Measurements from ENCODE around the gene SSUH2.

Gene SSUH2

DNA sequence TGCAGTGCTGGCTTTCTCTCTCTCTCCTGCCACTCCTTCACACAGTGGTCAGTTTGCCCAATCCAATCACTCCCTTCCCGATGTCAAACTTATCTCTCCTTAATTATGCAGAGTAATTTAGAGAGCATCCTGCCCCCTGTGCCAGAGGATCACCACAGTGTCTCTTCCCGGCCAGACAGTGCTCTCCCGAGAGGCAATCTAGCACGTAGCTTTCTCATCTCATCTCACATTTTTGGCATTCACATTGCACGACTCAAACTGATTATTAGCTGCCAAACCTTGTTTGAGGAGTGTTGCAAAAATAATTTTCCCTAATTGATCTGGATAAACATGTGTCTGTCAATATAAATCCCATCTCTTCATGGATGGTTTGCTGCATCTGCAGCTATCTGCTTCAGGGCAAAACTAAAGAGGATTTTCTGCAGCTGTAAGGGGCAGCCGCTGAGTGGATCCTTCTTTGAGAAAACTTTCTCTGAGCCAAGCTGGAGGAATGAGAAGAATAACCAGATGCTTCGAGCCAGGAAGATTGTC is 37.8 kb downstream of the SSUH2 start:
- TF ChIP-seq, protein P1, sequence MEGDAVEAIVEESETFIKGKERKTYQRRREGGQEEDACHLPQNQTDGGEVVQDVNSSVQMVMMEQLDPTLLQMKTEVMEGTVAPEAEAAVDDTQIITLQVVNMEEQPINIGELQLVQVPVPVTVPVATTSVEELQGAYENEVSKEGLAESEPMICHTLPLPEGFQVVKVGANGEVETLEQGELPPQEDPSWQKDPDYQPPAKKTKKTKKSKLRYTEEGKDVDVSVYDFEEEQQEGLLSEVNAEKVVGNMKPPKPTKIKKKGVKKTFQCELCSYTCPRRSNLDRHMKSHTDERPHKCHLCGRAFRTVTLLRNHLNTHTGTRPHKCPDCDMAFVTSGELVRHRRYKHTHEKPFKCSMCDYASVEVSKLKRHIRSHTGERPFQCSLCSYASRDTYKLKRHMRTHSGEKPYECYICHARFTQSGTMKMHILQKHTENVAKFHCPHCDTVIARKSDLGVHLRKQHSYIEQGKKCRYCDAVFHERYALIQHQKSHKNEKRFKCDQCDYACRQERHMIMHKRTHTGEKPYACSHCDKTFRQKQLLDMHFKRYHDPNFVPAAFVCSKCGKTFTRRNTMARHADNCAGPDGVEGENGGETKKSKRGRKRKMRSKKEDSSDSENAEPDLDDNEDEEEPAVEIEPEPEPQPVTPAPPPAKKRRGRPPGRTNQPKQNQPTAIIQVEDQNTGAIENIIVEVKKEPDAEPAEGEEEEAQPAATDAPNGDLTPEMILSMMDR (IDR thresholded peaks at IDR 0.05; ENCODE audit: insufficient read depth, missing control alignments): no peak
- no peak for FAIRE-seq
- DNase-seq (ENCODE audit: insufficient read length, low spot score): no peak

- no peak for DNase-seq (ENCODE audit: insufficient read length, low spot score)
- TF ChIP-seq, protein P1 (IDR thresholded peaks at IDR 0.05; ENCODE audit: insufficient read depth, missing control alignments): no peak
- no peak for FAIRE-seq
Observed at GRCh38 chr3:8604988-8605387, 39.6 kb downstream of the SSUH2 start.

DNA sequence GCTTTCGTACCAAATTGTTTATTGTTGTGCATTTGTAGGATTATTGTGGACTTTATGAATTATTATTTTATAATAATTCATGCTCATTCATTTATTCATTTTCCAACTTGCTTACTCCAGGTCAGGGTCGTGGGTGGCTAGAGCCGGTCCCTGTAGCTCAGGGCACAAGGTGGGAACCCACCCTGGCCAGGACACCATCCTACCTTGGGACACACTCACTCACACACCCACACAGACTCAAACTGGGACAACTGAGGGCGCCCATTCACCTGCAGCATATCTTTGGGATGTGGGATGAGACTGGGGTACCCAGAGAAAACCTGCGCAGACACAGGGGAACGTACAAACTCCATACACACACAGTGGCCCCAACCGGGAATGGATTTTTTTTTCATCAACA is 40.6 kb downstream of the SSUH2 start:
- TF ChIP-seq, protein P1 (IDR thresholded peaks at IDR 0.05; ENCODE audit: insufficient read depth, missing control alignments): no peak
- FAIRE-seq (no peak), DNase-seq (ENCODE audit: insufficient read length, low spot score) (no peak)

- TF ChIP-seq, protein P1 (IDR thresholded peaks at IDR 0.05; ENCODE audit: insufficient read depth, missing control alignments): no peak
- FAIRE-seq: no peak
Observed at GRCh38 chr3:8603115-8603710, 41.4 kb downstream of the SSUH2 start.

GRCh38 chr3:8600457-8600856 is 44.1 kb downstream of the SSUH2 start:
- no peak for FAIRE-seq
- no peak for DNase-seq (ENCODE audit: insufficient read length, low spot score)
- TF ChIP-seq, protein P1 (IDR thresholded peaks at IDR 0.05; ENCODE audit: insufficient read depth, missing control alignments): no peak

More at GRCh38 chr3:8603115-8603710, 41.4 kb downstream of the SSUH2 start:
- DNase-seq (ENCODE audit: insufficient read length, low spot score): no peak

DNA sequence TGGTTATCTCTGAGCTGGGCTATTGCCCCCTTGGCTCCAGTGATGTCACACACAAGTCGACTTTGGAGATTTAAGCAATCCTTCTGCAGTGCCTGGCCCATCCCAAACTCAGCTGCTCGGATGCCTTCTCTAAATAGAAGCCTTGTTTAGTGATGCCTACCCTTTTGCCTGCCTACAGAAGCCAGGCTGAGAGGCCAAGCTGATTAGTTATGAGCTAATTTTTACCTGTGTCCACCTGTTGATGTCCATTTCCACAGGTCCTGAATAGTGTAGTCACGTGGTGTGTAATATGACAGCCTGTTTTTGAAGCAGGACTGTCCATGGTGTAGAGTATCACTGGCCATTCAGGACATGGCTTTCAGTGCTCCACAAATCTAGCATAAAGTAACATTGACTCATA is 45.5 kb downstream of the SSUH2 start:
- DNase-seq (ENCODE audit: insufficient read length, low spot score) (no peak), FAIRE-seq (no peak)
- TF ChIP-seq, protein P1 (IDR thresholded peaks at IDR 0.05; ENCODE audit: insufficient read depth, missing control alignments): no peak

- TF ChIP-seq, protein P1 (IDR thresholded peaks at IDR 0.05; ENCODE audit: insufficient read depth, missing control alignments): no peak
- DNase-seq (ENCODE audit: insufficient read length, low spot score) (no peak), FAIRE-seq (no peak)
Observed at GRCh38 chr3:8597219-8597853, 47.3 kb downstream of the SSUH2 start.
